Stimulated activated CD8-positive, alpha-beta memory T cell treated with anti-CD3 and anti-CD28 coated beads, Interleukin-7, amount 100 ng/mL, for 24 hours (primary cell): ENCODE data around the gene SPTBN1.

Experiments
- DNase-seq: peaks from one replicate; pipeline ENCODE4 v3.0.0-alpha.2; 2020; ENCODE audit warnings: low read depth

SPTBN1 gene

DNA sequence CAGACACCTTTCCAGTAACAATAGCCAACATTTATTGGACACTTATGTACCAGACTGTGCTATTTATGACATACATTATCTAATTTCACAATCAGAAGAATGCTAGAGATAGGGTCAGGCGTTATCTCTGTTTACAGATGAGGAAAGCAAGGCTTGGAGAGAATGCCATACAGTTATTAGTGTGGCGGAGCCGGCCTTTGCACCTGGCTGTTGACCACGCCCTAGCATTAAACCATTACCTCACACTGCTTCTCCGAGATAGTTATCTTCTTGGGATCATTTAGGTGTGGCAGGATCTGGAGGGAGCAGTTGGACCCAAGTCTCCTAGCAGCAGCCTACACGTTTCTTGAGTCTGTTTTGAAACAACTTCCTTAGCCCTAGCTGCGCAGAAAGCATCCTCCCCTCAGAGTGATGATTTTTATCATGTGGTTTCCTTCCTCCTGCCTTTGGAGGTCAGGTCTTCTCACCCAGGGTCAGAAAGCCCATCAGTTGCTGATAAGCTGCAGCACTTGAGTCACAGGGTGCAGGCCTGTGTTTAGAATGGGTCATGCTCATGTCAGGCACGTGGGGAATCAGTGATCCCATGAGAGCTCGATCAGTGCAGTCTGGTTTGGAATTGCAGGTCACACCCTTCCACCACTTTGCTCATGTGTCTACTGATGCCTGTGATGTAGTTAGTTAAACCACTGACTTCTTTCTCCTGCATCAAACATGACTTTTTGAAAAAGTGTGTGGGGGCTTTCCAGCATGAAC is 118.2 kb downstream of the SPTBN1 start:
- no peak for DNase-seq

DNA sequence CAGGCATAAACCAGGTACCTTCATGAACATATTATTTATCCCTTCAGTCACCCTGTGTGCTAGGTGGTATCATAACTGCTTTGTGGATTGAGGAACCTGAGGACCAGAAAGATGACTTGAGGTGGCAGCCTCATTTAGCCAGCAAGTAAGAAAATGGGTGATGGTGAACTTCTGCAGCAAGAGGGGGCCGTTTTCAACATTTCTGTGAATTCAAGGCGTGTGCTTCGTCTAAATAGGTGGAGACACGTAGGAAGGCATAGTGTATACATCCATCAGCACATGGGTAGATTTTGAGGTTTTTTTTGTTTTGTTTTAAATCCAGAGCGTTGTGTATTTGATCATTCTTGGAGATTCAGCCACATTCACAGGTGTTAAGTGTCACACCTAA is 118.7 kb downstream of the SPTBN1 start:
- DNase-seq: no peak

DNA sequence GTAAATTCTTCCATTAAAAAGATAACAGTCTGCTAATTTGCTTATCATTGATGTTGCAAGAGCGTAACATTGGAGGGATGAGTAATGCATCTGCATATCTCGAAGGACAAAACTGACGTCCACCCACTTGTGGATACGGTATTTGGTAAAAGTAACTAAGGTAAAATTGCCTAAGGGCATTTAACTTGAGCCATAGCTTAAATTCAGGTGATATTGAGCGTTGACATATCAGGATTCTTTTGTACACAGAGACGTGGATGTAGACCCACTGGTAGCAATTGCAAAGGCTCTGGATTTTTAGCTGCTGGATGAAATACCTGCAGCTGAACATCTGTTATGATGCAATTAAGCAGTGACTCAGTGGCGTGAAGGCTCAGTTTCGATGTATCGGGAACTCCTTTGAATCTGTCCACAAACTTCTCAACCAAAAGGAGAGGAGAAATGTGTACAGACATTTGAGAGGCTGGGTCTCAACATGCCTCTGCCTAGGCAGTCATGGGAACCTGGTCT is 119.3 kb downstream of the SPTBN1 start:
- no peak for DNase-seq

DNA sequence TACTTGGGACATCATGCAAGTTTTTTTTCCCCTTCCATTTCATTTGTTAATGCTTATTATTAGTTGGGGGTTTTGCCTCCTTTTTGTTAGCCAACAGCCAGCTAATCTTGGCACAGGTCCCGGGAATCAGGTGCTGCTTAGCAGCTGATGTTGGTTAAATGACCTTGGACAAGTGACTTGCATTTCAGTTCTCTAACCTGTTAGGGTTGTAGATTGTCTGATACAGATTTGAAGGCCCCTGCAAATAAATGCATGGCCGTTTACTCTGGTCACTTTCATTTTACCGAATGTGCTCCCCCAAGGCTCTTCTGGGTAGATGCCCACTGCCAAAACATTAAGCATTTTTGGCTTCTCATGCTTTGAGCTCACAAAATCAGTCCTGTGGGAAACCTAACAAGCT is 120.9 kb downstream of the SPTBN1 start:
- DNase-seq: no peak

DNA sequence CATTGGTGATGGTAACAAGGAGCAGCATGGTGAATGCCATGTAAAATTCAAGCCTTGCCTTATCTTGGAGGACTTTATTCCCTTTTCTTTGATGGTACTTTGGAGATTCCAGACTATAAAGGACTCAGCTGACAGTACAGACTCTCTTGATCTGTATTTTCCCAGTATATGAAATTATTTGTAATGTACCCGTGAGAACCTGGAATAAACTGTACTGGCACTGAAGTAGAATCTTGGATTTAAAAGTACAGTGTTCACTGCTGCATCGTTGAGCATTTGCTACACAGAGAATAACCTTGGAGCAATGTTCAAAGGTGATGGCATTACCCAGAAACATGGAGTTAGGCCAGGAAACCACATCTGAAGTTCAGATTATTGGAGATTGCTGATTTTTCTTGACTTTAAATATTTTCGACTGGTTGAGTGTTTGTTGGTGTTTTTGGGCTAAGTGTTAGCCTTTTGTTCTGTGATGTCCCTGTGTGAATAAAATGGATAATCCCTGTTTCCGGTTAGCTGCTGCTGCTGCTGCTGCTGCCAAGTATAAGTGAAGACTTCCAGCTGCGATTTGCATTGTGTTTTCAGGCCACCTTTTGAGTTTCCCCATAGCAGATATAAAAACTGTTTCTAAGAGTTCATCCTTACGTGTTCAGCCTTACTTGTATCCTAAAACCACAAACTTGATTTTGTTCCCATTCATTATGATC is 122.0 kb downstream of the SPTBN1 start:
- DNase-seq: no peak

DNA sequence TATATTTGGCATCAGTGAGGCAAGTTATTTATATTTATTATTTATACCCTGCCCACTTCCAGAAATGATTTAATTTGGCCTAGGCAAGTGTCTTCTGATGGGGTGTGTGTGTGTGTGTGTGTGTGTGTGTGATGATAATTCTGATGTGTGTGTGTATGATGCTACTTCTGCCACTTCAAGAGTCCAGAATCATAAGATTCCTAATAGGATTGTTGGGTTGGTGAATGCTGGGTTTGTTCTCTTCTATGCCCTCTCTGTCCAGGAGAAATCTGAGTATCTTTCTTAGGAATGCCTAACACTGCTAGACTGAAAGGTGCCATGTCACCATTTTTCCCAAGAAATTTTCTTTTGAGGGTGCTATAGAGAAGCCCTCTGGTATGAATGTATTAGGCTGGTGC is 122.5 kb downstream of the SPTBN1 start:
- no peak for DNase-seq

DNA sequence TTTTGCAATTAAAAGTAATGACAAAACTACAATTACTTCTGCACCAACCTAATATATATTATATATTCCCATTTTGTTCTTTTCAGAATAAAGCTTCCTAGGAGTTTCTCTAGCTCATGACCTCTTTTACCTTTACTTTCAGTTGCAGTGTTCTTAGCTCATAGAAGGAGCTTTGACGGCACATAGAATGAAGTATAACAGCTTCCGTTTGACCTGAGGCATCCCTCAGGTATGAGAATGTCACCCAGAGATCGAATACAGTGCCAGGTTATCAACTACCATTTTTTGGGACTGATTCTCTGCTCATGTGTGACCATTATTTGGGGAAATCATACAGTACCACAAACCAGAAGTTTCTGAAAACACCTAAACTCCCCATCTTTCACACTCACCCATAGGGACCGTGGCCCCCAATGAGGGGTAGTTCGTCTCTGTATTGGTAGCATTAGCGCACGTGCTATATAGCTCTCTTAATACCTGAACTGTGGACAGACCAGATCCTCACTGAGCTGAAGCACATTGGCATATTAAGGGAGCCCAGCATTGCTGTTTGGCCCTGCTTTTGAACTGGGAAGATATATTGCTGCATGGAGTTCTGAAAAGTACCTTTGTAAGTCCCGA is 123.0 kb downstream of the SPTBN1 start:
- DNase-seq: no peak

DNA sequence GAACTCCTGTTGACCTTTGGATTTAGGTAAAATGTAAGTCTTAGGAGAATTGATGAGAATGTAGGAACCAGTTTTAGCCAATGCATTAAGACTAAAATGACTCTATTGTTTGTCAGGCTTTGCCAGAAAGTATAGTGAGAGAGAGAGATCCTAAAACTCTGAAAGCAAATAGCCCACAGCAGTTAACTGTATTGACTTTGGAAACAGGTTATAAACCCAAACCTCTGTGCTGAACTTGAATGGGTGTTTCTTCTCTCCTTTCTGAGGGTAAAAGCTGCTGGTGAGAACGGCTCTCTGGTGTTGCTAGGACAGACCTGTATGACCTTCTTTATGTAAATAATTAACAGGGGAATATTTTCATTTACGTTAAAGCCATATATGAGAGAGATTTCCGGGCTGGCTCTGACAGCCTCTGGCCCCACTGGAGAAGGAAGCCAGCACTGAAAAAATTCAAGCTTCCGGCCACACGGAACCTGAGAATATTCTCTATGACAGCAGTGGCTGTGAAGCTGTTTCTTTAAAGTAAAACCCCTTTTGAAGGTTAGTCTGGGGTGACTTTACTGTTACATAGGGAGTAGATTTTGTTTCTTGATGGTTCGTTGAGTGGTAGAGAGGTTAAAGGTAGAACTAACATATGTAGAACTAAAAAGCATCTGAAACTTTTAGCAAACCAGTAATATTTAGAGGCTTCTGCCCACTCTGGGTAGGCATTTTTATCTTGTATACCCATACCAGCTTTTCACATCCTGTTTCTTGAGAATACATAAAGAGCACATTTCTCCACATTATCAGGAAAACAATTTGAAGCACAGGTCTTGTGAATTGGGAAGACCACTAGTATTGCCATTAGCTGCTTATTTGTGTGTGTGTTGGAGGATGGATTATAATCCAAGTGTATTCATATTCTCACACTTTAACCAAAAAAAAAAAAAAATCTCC is 123.8 kb downstream of the SPTBN1 start:
- no peak for DNase-seq

DNA sequence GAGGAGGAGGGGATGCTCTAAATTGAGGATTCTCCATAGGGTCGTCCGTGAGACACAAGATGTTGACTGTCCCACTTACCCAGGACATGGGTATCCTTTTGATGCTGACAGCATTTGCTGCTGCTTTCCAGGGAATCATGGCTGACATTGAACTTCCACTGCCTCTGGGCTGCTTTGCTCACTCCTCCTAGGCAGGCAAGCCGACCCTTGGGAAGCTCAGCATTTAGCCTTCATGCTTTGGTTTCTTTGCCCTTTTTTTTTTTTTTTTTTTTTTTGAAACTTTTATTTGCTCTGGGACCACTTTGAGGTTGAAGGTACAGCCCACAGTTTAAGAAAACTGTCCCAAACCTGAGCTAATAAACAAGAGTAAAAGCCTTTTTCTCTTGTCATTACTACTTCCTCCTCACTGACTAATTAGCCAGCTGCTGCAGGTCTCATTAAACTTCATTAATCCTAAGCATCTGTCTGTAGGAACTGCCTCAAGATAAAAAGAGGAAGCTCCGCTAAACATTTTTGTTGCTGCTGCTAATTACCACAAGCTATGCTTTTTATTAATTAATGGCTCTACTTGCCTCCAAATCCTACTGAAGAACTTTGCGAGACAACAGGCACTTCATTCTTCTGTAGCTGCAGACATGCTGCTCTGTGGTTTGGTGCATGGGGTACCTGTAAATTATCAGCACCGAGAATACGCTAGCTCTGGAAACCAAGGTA is 125.4 kb downstream of the SPTBN1 start:
- DNase-seq: no peak

DNA sequence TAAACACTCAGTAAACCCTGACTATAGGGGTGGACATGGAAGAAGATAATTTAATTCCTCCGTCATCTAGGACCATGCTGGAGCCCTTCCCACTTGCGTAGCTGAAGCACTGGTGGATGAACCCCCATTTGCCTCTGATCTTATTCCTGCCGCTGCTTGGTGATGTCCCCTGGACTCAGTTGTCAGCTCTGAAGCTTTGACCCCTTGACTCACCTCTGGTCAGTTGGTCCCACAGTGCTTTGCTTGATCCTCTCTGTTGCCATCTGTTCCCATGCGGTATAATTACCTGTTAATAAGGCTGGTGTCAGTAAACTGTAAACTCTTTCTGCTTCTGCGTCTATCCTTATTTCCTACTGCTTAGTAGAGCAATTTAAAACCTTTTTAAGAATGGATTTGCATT is 126.9 kb downstream of the SPTBN1 start:
- no peak for DNase-seq

DNA sequence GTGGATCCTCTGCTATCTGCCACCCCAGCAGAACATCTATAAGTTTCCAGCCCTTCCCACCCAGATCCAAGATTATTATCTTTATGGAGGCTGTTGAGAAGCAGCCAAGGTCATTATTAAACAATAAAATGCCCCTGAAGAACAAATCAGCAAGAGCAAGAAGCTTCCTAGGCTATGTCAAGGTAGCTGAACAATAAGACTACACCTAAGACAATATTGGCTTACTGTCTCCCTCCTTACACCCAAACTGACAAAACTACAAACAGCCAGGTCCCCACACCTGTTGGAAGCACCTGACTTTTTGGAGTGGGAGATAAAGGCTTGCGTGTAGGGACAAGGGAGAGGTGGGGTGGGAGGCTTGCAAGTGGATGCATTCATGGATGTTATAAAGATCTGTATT is 128.5 kb downstream of the SPTBN1 start:
- DNase-seq: no peak

DNA sequence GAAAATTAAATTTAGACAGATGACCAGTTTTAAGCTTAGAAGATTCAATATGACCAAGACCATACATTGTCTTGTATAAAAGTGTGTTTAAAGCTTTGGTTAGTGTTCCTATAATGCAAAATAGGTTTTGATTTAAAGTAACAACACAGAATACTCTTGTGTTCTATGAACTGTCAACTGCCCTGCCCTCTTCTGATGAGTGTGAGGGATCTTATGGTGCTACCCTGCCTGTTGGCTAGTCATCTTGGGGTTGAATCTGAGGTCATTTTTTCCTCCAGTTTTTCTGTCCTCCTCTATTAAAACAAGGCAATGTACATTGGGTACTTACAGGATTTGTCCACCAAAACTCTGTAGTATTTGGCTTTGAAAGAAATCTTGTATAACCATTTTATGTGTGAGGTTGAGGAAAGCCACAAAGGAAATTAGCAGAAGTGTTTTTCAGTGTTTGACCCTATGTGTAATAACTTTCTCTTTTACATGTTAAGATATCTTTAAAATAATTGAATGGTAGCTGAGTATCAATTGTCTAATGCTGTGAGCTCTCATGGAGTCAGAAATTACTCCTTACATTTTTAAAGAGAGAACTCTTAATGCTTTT is 129.1 kb downstream of the SPTBN1 start:
- DNase-seq: no peak

DNA sequence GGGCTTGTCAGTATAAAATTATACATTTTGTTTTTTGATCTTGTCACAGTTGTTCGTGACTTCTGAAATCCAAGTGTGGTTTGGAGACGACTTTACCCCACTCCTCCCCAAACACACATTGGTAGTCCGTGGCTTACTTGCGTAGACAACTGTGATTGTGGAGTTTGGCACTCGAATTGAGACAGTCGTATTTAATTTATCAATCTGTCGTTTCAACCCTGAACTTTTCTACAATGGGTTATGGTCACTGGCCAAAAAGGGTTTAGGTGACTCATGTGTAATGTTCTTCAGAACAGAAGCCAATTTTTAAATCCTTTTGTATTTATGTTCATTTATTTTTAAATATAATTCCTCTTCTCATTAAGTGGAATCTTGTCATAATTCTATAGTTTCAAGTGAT is 129.9 kb downstream of the SPTBN1 start:
- no peak for DNase-seq

DNA sequence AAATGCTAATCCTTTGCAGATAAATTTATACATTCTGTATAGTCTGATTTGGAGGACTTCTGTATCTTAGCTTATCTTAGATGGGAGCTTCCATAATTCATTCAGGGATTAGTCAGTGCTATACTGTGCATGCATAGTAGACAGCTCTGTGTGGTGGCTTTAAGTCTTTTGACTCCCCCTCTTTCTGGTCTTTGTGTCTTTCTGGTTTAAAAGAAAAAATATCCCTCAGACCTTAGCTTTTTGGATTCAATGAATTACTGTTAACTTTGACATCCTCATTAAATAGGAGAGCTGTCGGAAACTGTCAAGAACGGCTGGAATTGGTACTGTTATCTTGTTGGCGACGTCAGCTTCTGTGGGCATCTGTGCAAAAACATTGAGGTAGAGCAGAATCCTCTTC is 130.4 kb downstream of the SPTBN1 start:
- DNase-seq: no peak

DNA sequence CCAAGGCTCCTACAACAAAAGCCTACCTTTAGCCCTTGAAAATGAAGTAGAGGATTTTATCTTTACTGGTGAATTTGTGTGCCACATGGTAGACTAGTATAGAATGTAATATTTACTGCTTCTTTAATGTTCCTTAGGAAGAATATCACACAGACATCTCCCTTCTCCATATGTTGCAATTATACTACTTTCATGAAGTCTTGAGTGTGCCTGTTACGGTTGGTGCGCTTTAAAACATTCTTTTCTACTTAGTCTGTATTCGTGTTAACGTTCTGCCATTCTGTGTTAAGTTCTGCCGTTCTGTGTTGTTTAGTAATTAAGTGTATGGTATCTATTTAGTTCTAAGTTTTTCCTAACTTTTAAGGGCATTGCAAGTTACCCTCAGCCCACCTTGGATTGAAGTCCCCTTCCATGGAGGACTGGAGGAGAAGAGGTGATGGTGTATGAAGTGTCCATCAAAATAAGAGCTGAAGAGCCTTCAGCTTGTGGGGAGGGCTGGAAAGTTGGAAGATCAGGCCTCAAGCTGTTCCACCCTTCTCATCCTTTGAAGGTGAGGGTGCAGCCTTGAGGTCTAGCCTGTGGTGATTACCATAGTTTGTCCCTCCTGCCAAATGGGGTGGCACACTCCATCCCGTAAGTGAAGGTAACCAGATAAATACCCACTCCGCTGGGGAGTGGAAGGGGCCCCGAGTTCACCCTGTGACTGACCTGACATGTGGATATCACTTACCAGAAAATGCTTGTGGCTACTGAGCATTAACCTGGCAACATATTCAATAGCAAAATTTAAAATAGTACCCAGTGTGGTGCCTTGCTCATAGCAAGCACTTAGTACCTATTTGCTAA is 131.3 kb downstream of the SPTBN1 start:
- DNase-seq: no peak

DNA sequence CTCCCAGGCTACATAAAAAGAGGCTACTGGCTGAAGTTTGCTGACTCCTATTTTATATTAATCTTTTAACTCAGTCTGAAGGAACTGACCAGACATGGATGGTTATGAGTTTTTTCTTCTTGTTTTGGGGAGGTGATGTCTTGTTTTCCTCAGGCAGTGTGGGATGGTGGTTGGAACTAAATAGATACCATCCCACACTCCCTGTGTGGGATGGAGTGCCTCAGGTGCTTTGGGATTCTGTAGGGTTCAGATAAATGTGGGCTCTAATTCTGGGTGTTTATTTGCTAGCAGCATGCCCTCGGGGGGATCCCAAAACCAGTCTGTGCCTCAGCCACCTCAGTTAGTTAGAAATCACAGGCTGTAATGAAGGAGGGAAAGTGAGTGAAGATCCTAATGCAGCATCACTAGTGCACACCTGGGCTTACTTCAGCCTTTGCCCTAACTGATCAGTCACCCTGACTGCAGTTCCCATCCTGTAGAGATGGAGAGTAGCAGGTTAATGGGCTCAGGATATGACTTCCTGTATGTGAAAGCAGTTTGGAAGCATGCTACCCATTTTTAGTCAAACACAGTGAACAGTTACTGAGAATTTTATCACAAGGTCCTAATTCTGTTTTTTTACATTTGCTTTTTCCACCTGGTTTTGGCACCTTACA is 132.2 kb downstream of the SPTBN1 start:
- no peak for DNase-seq

DNA sequence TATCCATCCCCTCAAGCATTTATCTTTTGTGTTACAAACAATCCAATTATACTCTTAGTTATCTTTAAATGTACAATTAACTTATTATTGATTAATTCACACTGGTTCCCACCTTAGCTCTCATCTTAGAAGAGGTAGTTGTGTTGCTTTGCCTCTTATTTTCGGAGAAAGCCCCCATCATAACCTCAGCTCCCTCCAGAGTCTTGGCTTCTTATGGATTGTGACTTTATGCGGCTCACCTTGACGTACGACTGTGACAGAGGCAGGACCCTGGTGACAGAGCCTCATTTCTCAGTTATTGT is 132.9 kb downstream of the SPTBN1 start:
- no peak for DNase-seq

DNA sequence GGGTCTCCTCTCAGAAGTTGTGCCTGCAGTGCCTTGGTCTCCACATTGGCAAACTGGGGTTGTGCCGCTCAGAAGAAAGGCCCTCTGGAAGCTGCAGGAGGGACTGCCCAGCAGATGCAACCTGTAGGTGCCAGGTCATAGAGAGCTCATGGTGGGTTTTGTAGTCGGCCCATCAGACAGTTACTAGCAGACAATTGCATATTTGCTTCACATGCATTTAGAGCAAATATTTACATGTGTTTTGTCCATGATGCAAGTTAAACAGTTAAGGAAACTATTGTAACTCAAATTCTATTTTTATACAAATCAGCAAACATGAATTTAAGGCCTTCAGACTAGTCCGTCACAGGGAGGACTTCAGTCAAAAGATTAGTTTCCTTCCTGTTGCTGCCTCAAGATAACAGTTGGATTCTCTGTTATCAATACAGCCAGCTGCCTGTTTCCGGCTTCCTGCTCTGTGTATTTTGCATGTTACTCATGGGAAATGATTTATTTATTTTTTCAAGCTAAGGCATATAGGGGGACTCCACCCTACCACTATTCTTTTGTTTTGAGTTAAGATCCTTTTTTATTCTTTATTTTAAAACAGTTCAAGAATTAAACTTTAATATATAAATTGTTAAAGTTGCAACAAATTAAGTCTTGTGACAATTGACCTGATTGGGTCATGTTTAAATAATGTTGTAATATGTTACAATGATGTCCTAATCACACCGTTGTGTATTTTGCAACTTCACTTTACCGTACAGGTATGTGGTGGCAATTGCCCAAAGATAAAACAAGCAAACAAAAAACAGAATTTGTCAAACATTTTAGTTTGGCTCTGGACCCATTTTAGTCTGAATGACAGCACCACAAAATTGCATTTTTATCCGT is 133.5 kb downstream of the SPTBN1 start:
- no peak for DNase-seq
